ENCODE results near the gene MTRF1.

The MTRF1 gene

GRCh38 chr13:41295973-41296372, 32.6 kb upstream of the MTRF1 start:
- Histone ChIP-seq H3K4me3 (replicated peaks; ENCODE audit: insufficient read depth, low read length) (no peak overlapping the region), H3K27me3 (ENCODE audit: insufficient read depth, poor library complexity, severe bottlenecking) (no peaks in the 10 kb centered on the region), H3K27ac (replicated peaks) (no peak overlapping the region)
- DNase-seq (ENCODE audit: low read depth in 1 of 2, low spot score in 1 of 2): no peak
- TF ChIP-seq POLR2AphosphoS5 (IDR thresholded peaks at IDR 0.05; ENCODE audit: low read depth): no peak

- TF ChIP-seq, protein P1, sequence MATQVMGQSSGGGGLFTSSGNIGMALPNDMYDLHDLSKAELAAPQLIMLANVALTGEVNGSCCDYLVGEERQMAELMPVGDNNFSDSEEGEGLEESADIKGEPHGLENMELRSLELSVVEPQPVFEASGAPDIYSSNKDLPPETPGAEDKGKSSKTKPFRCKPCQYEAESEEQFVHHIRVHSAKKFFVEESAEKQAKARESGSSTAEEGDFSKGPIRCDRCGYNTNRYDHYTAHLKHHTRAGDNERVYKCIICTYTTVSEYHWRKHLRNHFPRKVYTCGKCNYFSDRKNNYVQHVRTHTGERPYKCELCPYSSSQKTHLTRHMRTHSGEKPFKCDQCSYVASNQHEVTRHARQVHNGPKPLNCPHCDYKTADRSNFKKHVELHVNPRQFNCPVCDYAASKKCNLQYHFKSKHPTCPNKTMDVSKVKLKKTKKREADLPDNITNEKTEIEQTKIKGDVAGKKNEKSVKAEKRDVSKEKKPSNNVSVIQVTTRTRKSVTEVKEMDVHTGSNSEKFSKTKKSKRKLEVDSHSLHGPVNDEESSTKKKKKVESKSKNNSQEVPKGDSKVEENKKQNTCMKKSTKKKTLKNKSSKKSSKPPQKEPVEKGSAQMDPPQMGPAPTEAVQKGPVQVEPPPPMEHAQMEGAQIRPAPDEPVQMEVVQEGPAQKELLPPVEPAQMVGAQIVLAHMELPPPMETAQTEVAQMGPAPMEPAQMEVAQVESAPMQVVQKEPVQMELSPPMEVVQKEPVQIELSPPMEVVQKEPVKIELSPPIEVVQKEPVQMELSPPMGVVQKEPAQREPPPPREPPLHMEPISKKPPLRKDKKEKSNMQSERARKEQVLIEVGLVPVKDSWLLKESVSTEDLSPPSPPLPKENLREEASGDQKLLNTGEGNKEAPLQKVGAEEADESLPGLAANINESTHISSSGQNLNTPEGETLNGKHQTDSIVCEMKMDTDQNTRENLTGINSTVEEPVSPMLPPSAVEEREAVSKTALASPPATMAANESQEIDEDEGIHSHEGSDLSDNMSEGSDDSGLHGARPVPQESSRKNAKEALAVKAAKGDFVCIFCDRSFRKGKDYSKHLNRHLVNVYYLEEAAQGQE (IDR thresholded peaks at IDR 0.05; ENCODE audit: insufficient replicate concordance, low read depth): no peak
- TF ChIP-seq SPI1 (IDR thresholded peaks at IDR 0.05; ENCODE audit: borderline replicate concordance, low read depth) (no peak), POLR2AphosphoS5 (IDR thresholded peaks at IDR 0.05; ENCODE audit: low read depth) (no peak), CTCF (IDR thresholded peaks at IDR 0.05; ENCODE audit: insufficient read depth, low read length) (no peak), GABPA (IDR thresholded peaks at IDR 0.05; ENCODE audit: low read depth) (no peak)
- no peak for DNase-seq (ENCODE audit: low read depth in 1 of 2, low spot score in 1 of 2)
- no peaks in the 10 kb centered on the region for H3K27me3 ChIP-seq (ENCODE audit: insufficient read depth, poor library complexity, severe bottlenecking)
- no peak overlapping the region for H3K27ac ChIP-seq (replicated peaks)
- H3K4me3 ChIP-seq (replicated peaks; ENCODE audit: insufficient read depth, low read length): no peak overlapping the region
These were observed 31.5 kb upstream of the MTRF1 start for GRCh38 chr13:41294914-41295313.

DNA sequence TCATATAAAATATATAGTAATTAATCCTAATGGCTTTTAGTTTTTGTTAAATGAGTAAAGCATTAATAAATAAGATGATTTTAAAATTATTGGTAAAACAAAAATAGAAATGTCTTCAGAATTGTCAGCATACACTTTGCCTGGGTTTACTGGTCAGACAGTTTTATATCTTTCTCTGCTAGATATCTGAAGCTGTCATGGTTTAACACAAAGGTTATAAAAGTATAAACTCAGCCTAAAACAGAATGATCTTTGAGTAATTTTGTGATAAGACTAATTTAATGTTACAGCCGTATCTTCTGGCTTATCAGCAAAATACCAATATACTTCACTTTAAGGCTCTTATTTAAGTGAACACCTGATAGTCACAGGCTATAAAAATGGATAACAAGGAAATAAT, 29.9 kb upstream of the MTRF1 start:
- DNase-seq (ENCODE audit: low read depth in 1 of 2, low spot score in 1 of 2): no peak
- no peak overlapping the region for H3K4me3 ChIP-seq (replicated peaks; ENCODE audit: insufficient read depth, low read length)
- H3K27ac ChIP-seq (replicated peaks): no peak overlapping the region
- no peak for TF ChIP-seq POLR2AphosphoS5 (IDR thresholded peaks at IDR 0.05; ENCODE audit: low read depth)
- TF ChIP-seq GABPA (IDR thresholded peaks at IDR 0.05; ENCODE audit: low read depth): no peak
- TF ChIP-seq, protein P1 (IDR thresholded peaks at IDR 0.05; ENCODE audit: insufficient replicate concordance, low read depth): no peak
- no peak for TF ChIP-seq CTCF (IDR thresholded peaks at IDR 0.05; ENCODE audit: insufficient read depth, low read length)
- no peak for TF ChIP-seq SPI1 (IDR thresholded peaks at IDR 0.05; ENCODE audit: borderline replicate concordance, low read depth)
- H3K27me3 ChIP-seq (ENCODE audit: insufficient read depth, poor library complexity, severe bottlenecking): peaks cover 3% of the 10 kb centered on the region

DNA sequence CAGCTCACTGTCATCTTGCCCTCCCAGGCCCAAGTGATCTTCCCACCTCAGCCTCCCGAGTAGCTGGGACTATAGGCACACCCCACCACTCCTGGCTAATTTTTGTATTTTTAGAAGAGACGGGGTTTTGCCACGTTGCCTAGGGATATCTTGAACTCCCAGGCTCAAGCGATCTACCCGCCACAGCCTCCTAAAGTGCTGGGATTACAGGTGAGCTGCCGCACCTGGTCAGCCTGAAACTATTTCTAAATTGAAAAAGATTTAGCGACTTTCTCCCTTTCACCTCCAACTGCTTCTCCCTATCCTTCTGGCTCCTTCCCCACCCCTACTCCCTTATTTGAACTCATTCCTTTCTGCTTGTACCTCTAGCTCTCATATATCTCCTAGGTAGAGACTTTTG, 27.9 kb upstream of the MTRF1 start:
- Histone ChIP-seq H3K4me3 (replicated peaks; ENCODE audit: insufficient read depth, low read length) (no peak overlapping the region), H3K27me3 (ENCODE audit: insufficient read depth, poor library complexity, severe bottlenecking) (peaks cover 8% of the 10 kb centered on the region), H3K27ac (replicated peaks) (no peak overlapping the region)
- TF ChIP-seq CTCF (IDR thresholded peaks at IDR 0.05; ENCODE audit: insufficient read depth, low read length) (no peak), SPI1 (IDR thresholded peaks at IDR 0.05; ENCODE audit: borderline replicate concordance, low read depth) (no peak), POLR2AphosphoS5 (IDR thresholded peaks at IDR 0.05; ENCODE audit: low read depth) (no peak), GABPA (IDR thresholded peaks at IDR 0.05; ENCODE audit: low read depth) (no peak)
- TF ChIP-seq, protein P1 (IDR thresholded peaks at IDR 0.05; ENCODE audit: insufficient replicate concordance, low read depth): no peak
- no peak for DNase-seq (ENCODE audit: low read depth in 1 of 2, low spot score in 1 of 2)
